Measurements from ENCODE around the gene CLIP2.

DNA sequence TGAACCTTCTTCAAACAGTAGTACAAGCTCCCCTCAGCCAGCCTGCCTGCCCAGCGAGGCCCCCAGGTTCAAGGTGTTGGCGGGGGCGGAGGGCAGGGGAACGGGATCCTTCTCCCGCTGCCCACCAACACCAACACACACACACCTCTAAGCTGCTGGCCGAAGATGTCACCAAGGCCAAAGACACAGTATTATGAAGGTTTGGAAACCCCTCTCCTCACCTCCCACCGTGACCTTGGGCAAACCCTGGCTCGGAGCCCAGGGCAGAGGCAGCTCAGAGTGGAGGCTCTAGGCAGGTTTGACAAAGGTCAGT is 115.1 kb downstream of the CLIP2 start:
- no peak for TF ChIP-seq POLR2A (IDR thresholded peaks at IDR 0.05)
- TF ChIP-seq, protein P1, sequence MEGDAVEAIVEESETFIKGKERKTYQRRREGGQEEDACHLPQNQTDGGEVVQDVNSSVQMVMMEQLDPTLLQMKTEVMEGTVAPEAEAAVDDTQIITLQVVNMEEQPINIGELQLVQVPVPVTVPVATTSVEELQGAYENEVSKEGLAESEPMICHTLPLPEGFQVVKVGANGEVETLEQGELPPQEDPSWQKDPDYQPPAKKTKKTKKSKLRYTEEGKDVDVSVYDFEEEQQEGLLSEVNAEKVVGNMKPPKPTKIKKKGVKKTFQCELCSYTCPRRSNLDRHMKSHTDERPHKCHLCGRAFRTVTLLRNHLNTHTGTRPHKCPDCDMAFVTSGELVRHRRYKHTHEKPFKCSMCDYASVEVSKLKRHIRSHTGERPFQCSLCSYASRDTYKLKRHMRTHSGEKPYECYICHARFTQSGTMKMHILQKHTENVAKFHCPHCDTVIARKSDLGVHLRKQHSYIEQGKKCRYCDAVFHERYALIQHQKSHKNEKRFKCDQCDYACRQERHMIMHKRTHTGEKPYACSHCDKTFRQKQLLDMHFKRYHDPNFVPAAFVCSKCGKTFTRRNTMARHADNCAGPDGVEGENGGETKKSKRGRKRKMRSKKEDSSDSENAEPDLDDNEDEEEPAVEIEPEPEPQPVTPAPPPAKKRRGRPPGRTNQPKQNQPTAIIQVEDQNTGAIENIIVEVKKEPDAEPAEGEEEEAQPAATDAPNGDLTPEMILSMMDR (IDR thresholded peaks at IDR 0.05): no peak

All from esophagus squamous epithelium (tissue), 4 donors.